H1 (cell line): ENCODE data around the gene KPRP. TPM values are rescaled to one million over a fixed set of nuclear protein-coding genes. Genes with fewer than 3 reads are reported as not detected.

Experiments used
- CTCF ChIA-PET: fragments of 300-600 bp; sonication (Branson Sonifier 250); formaldehyde crosslinking; loops from one replicate; lab custom pipeline; 2021; ENCODE audit not compliant: partially characterized antibody; lab: Charles Lee
- POLR2A ChIA-PET: fragments of 300-600 bp; sonication (Branson Sonifier 250); formaldehyde crosslinking; loops from one replicate; lab custom pipeline; 2021; ENCODE audit warnings: inconsistent platforms; ENCODE audit not compliant: partially characterized antibody; lab: Charles Lee
- DNase-seq, 2 experiments: peaks; one replicate each; pipeline versions ENCODE4 v3.0.0 to v3.0.0-alpha.2; 2010 to 2022; ENCODE audit warnings: low spot score in 2 of 2, low read depth in 1 of 2, mixed read lengths in 1 of 2
- FAIRE-seq: peaks from 2 replicates; lab custom pipeline; 2011; peaks lifted over from hg19 to GRCh38; lab: Jason Lieb, UNC
- H2AFZ ChIP-seq: 2 replicates; pipeline ENCODE4 v1.8.1; 2012; ENCODE audit warnings: low read length, inconsistent platforms
- H2AK5ac ChIP-seq: 2 replicates; pipeline ENCODE4 v1.6.1; 2013; ENCODE audit warnings: low read depth, low read length
- H2BK120ac ChIP-seq: replicated peaks from 2 replicates; pipeline ENCODE3; 2013; ENCODE audit warnings: low read depth, low read length, inconsistent platforms
- H2BK12ac ChIP-seq: 2 replicates; pipeline ENCODE4 v1.6.1; 2013; ENCODE audit warnings: low read depth, low read length
- H2BK15ac ChIP-seq: 2 replicates; pipeline ENCODE4 v1.6.1; 2013; ENCODE audit warnings: low read length
- H2BK20ac ChIP-seq: 2 replicates; pipeline ENCODE4 v1.6.1; 2013; ENCODE audit warnings: low read length
- H2BK5ac ChIP-seq: 2 replicates; pipeline ENCODE4 v1.6.1; 2013; ENCODE audit warnings: low read depth, low read length
- H3K14ac ChIP-seq: 2 replicates; pipeline ENCODE4 v1.6.1; 2013; ENCODE audit warnings: inconsistent platforms; ENCODE audit not compliant: insufficient read length
- H3K18ac ChIP-seq: 2 replicates; pipeline ENCODE4 v1.6.1; 2013; ENCODE audit warnings: low read length; ENCODE audit errors: extremely low read depth
- H3K23ac ChIP-seq: 2 replicates; pipeline ENCODE4 v1.6.1; 2013; ENCODE audit warnings: inconsistent platforms; ENCODE audit not compliant: insufficient read length
- H3K23me2 ChIP-seq: 2 replicates; pipeline ENCODE4 v1.6.1; 2013; ENCODE audit warnings: low read depth, low read length
- H3K27ac ChIP-seq: 2 replicates; pipeline ENCODE4 v1.6.1; 2011; ENCODE audit warnings: low read depth, low read length, inconsistent platforms
- H3K27me3 ChIP-seq, 4 experiments: replicated peaks in 1 of 4; 1 replicate in 1 of 4; 2 replicates in 3 of 4; pipeline versions ENCODE4 v1.6.1 to v1.8.1; 2011 to 2013; ENCODE audit warnings: low read length in 3 of 4, mild to moderate bottlenecking in 3 of 4, inconsistent platforms in 2 of 4, mixed read lengths in 2 of 4, moderate library complexity in 1 of 4; ENCODE audit not compliant: control insufficient read depth in 3 of 4, insufficient read depth in 3 of 4; ENCODE audit errors: extremely low read depth in 1 of 4
- H3K36me3 ChIP-seq, 4 experiments: 2 replicates each; pipeline versions ENCODE4 v1.6.1 to v1.8.1; 2011 to 2013; ENCODE audit warnings: mild to moderate bottlenecking in 4 of 4, low read length in 3 of 4, moderate library complexity in 2 of 4, control low read depth in 1 of 4, inconsistent platforms in 1 of 4; ENCODE audit not compliant: insufficient read depth in 4 of 4, control insufficient read depth in 2 of 4
- H3K4ac ChIP-seq: replicated peaks from 2 replicates; pipeline ENCODE3; 2013; ENCODE audit warnings: low read length, low read depth, mixed read lengths, inconsistent platforms; ENCODE audit not compliant: insufficient read length
- H3K4me1 ChIP-seq, 4 experiments: replicated peaks in 1 of 4; 1 replicate in 1 of 4; 2 replicates in 3 of 4; pipeline versions ENCODE4 v1.6.1 to v1.8.1; 2011 to 2013; ENCODE audit warnings: low read length in 3 of 4, inconsistent platforms in 2 of 4, mixed read lengths in 1 of 4; ENCODE audit not compliant: insufficient read depth in 4 of 4, control insufficient read depth in 3 of 4
- H3K4me2 ChIP-seq, 2 experiments: 2 replicates each; pipeline versions ENCODE4 v1.6.1 to v1.8.1; 2011 to 2013; ENCODE audit warnings: low read depth in 2 of 2, low read length in 2 of 2, control low read depth in 1 of 2, inconsistent platforms in 1 of 2, mild to moderate bottlenecking in 1 of 2; ENCODE audit not compliant: insufficient read depth in 1 of 2
- H3K4me3 ChIP-seq, 4 experiments: fragments of 200-600, 300-600 bp in 1 of 4; sonication (generic), shearing (Covaris generic), sonication (Bioruptor Twin) in 1 of 4; 2 replicates each; pipeline versions ENCODE4 v1.5.1 to v1.8.1; 2011 to 2016; ENCODE audit warnings: low read length in 4 of 4, low read depth in 3 of 4, control low read depth in 2 of 4, inconsistent platforms in 2 of 4, mild to moderate bottlenecking in 2 of 4, mixed read lengths in 1 of 4, moderate library complexity in 1 of 4; ENCODE audit not compliant: insufficient read depth in 2 of 4; ENCODE audit errors: extremely low read depth in 1 of 4
- H3K56ac ChIP-seq: replicated peaks from 2 replicates; pipeline ENCODE3; 2013; ENCODE audit warnings: low read depth, mild to moderate bottlenecking, mixed read lengths, low read length, inconsistent platforms; ENCODE audit not compliant: insufficient read length
- H3K79me1 ChIP-seq: 2 replicates; pipeline ENCODE4 v1.6.1; 2013; ENCODE audit warnings: low read depth, low read length, control low read depth
- H3K79me2 ChIP-seq, 2 experiments: 2 replicates each; pipeline versions ENCODE4 v1.6.1 to v1.8.1; 2012 to 2013; ENCODE audit warnings: low read length in 2 of 2, mild to moderate bottlenecking in 2 of 2, inconsistent platforms in 1 of 2; ENCODE audit not compliant: insufficient read depth in 2 of 2, control insufficient read depth in 1 of 2
- H3K9ac ChIP-seq, 4 experiments: replicated peaks in 1 of 4; 1 replicate in 1 of 4; 2 replicates in 3 of 4; pipeline versions ENCODE4 v1.6.1 to v1.8.1; 2011 to 2013; ENCODE audit warnings: low read depth in 3 of 4, low read length in 3 of 4, control low read depth in 2 of 4, mild to moderate bottlenecking in 2 of 4, moderate library complexity in 2 of 4, inconsistent platforms in 1 of 4; ENCODE audit errors: extremely low read depth in 1 of 4
- H3K9me3 ChIP-seq, 2 experiments: 2 replicates each; pipeline versions ENCODE4 v1.6.1 to v1.8.1; 2012 to 2013; ENCODE audit warnings: mild to moderate bottlenecking in 2 of 2, moderate library complexity in 2 of 2, control low read depth in 1 of 2, inconsistent platforms in 1 of 2, low read depth in 1 of 2, low read length in 1 of 2, mixed read lengths in 1 of 2; ENCODE audit not compliant: insufficient read depth in 2 of 2
- H4K20me1 ChIP-seq, 2 experiments: replicated peaks in 1 of 2; 2 replicates each; pipeline versions ENCODE3 to v1.8.1; 2011 to 2013; ENCODE audit warnings: inconsistent platforms in 2 of 2, low read length in 2 of 2, mild to moderate bottlenecking in 1 of 2; ENCODE audit not compliant: insufficient read depth in 2 of 2, control insufficient read depth in 1 of 2
- H4K5ac ChIP-seq: 2 replicates; pipeline ENCODE4 v1.6.1; 2013; ENCODE audit warnings: low read length, low read depth, mixed read lengths, inconsistent platforms; ENCODE audit not compliant: insufficient read length
- H4K8ac ChIP-seq: 2 replicates; pipeline ENCODE4 v1.8.0; 2013; ENCODE audit warnings: mild to moderate bottlenecking, moderate library complexity, low read length, inconsistent platforms; ENCODE audit not compliant: insufficient read depth; ENCODE audit errors: extremely low read depth
- H4K91ac ChIP-seq: replicated peaks from 2 replicates; pipeline ENCODE3; 2013; ENCODE audit warnings: low read length, mixed read lengths, inconsistent platforms; ENCODE audit not compliant: insufficient read length
- ASH2L ChIP-seq: fragments of 200-600, 300-600 bp; sonication (generic); IDR thresholded peaks from one replicate; pipeline ENCODE4 v1.7.1; 2017; ENCODE audit warnings: low read length
- TAF7 ChIP-seq: optimal IDR thresholded peaks from 2 replicates; pipeline ENCODE3; 2011; ENCODE audit warnings: low read depth, mild to moderate bottlenecking, inconsistent platforms, low read length, moderate library complexity, borderline replicate concordance
- WGBS, 2 experiments: shearing (Covaris generic) in 1 of 2; methylation state at CpG; one replicate each; pipeline versions ENCODE4 v1.1.6 to v1.1.7; 2013 to 2015; ENCODE audit warnings: low lambda C conversion rate in 2 of 2, mixed read lengths in 2 of 2, inconsistent platforms in 1 of 2, low coverage in 1 of 2, missing lambda C conversion rate in 1 of 2; ENCODE audit not compliant: insufficient replicate concordance in 2 of 2, insufficient coverage in 1 of 2, insufficient read length in 1 of 2; ENCODE audit errors: extremely low coverage in 1 of 2, missing lambda C conversion rate in 1 of 2; 5-methylcytosine and 5-hydroxymethylcytosine counted together
- polyA plus RNA-seq, 7 experiments: library from polyadenylated mRNA; depleted of rRNA in 3 of 7; stranded (reverse) in 5 of 7; unstranded in 2 of 7; fragments of >200 nt in 5 of 7; fragments of 200-250 nt in 2 of 7; gene quantifications; 1 replicate in 5 of 7; 2 replicates in 1 of 7; 4 replicates in 1 of 7; pipeline versions ENCODE4 v1.2.1 to v1.2.3, GENCODE V29; 2011 to 2013; ENCODE audit warnings: missing spikeins in 2 of 7, mixed read lengths in 2 of 7
- total RNA-seq: library from RNA; stranded (reverse); fragmentation: NEBNext Ultra II Directional; extraction: Animal tissue kit (Norgen Biotek cat#: 25700); gene quantifications from 2 replicates; pipeline ENCODE4 v1.2.1, GENCODE V29; 2021
- TF ChIP-seq, protein P1 (sequence below): IDR thresholded peaks from 2 replicates; pipeline ENCODE4 v1.6.1; 2012; ENCODE audit warnings: inconsistent platforms

KPRP gene
- total and polyA plus RNA-seq, 2 of the 8 experiments (the other 6 are each of a cell fraction or from before 2014, with no cell fraction given) = not detected

DNA sequence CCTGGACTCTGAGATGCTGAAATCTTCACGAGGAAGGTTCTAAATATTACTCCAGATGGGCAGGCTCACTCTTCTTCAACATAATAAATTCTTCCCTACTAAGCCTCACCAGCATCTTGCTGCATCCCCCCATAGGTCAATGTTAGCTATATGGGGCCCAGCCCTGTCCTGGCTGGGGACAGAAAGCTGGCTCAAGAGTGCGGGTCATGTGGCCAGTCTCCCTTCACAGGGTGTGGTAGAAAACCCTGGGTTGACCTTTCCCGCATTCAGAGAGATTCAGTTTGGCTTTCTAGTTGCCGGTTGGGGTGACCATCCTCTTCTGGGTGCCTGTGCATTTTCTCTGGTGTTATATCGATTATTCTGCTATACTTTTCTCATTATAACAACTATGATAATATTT lies 19.8 kb upstream of the KPRP start:
- H3K4ac ChIP-seq = no peak overlapping the region
- H3K27ac ChIP-seq = no peak overlapping the region
- no peak overlapping the region for H2BK5ac ChIP-seq
- ChIA-PET CTCF (no interaction called here), POLR2A (no interaction called here)
- no peaks in the 10 kb centered on the region; a peak in 1 of 8 replicates for H3K36me3 ChIP-seq
- H3K23me2 ChIP-seq = no peaks in the 10 kb centered on the region
- no peak overlapping the region for H3K56ac ChIP-seq
- H3K79me2 ChIP-seq = no peaks in the 10 kb centered on the region
- H3K27me3 ChIP-seq = no peaks in the 10 kb centered on the region
- no peak overlapping the region for H2AK5ac ChIP-seq
- no peaks in the 10 kb centered on the region for H3K4me1 ChIP-seq
- H3K23ac ChIP-seq = no peak overlapping the region
- H4K20me1 ChIP-seq = no peaks in the 10 kb centered on the region
- H4K8ac ChIP-seq = no peak overlapping the region
- DNase-seq = no peak
- H3K79me1 ChIP-seq = no peaks in the 10 kb centered on the region
- H3K4me3 ChIP-seq = no peak overlapping the region
- H3K4me2 ChIP-seq = no peak overlapping the region
- no peak overlapping the region for H2BK15ac ChIP-seq
- H3K9me3 ChIP-seq = peaks cover 79 to 83% of the 10 kb centered on the region in 2 experiments
- H2AFZ ChIP-seq = no peak overlapping the region
- no peak for FAIRE-seq
- no peak overlapping the region for H3K14ac ChIP-seq
- WGBS, 2 experiments = 58% methylated on average over 5 of the region's 5 CpGs; no CpG with 5 or more reads in 1 of the 2 experiments
- H3K9ac ChIP-seq = no peak overlapping the region
- no peak overlapping the region for H2BK120ac ChIP-seq
- no peak overlapping the region for H4K5ac ChIP-seq
- no peak overlapping the region for H2BK20ac ChIP-seq
- H3K18ac ChIP-seq = no peak overlapping the region
- no peak overlapping the region for H2BK12ac ChIP-seq
- no peak overlapping the region for H4K91ac ChIP-seq
- TF ChIP-seq, protein P1, sequence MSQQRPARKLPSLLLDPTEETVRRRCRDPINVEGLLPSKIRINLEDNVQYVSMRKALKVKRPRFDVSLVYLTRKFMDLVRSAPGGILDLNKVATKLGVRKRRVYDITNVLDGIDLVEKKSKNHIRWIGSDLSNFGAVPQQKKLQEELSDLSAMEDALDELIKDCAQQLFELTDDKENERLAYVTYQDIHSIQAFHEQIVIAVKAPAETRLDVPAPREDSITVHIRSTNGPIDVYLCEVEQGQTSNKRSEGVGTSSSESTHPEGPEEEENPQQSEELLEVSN = no peak
- no peak for TF ChIP-seq ASH2L
- TF ChIP-seq TAF7 = no peak
